HepG2 (cell line): ENCODE results near the gene ALG3. TPM values are rescaled to one million over a fixed set of nuclear protein-coding genes. Genes with fewer than 3 reads are reported as not detected.

Experiments used
- AGO1 ChIP-seq: fragments of 200-400 bp; formaldehyde crosslinking; IDR thresholded peaks from 2 replicates; pipeline ENCODE4 v1.6.1; 2017; ENCODE audit warnings: mild to moderate bottlenecking, low read depth, low read length, moderate library complexity; ENCODE audit not compliant: poor library complexity, severe bottlenecking
- ATF7-NPFF ChIP-seq: sonication (generic); formaldehyde crosslinking; IDR thresholded peaks from 2 replicates; pipeline ENCODE4 v1.8.1; 2023; ENCODE audit warnings: mild to moderate bottlenecking, low read depth, missing genetic modification reagents, moderate library complexity
- GABPB1 ChIP-seq: IDR thresholded peaks from 2 replicates; pipeline ENCODE4 v1.6.1; 2016; ENCODE audit warnings: mild to moderate bottlenecking, missing genetic modification reagents, moderate library complexity, missing compliant biosample characterization
- HNRNPLL ChIP-seq: fragments of 200-400 bp; formaldehyde crosslinking; IDR thresholded peaks from 2 replicates; pipeline ENCODE4 v1.6.1; 2017; ENCODE audit warnings: mild to moderate bottlenecking, low read depth, low read length; ENCODE audit not compliant: poor library complexity, severe bottlenecking
- ZNF263 ChIP-seq: sonication (generic); formaldehyde crosslinking; IDR thresholded peaks from 2 replicates; pipeline ENCODE4 v1.4.0; 2020; ENCODE audit warnings: missing genetic modification reagents
- ZNF3 ChIP-seq: IDR thresholded peaks from 2 replicates; pipeline ENCODE4 v1.7.0; 2017; ENCODE audit warnings: inconsistent platforms
- ZNF501 ChIP-seq: sonication (generic); formaldehyde crosslinking; IDR thresholded peaks from 2 replicates; pipeline ENCODE4 v1.5.1; 2020; ENCODE audit warnings: mild to moderate bottlenecking, moderate library complexity, missing genetic modification reagents
- polyA plus RNA-seq, 8 experiments: library from polyadenylated mRNA; depleted of rRNA in 3 of 8; stranded (reverse) in 7 of 8; unstranded in 1 of 8; fragments of >200 nt; fragmentation: Illumina TruSeq in 4 of 8; extraction: Trizol in 4 of 8; gene quantifications; 2 replicates each; pipeline versions ENCODE4 v1.2.1 to v1.2.3, GENCODE V29; 2011 to 2016; ENCODE audit warnings: low read depth in 4 of 8, missing spikeins in 1 of 8, mixed read lengths in 1 of 8; ENCODE audit not compliant: insufficient read depth in 1 of 8
- total RNA-seq, 5 experiments: library from RNA; depleted of rRNA; stranded (reverse); fragments of >200 nt; fragmentation: Illumina TruSeq; extraction: Trizol; gene quantifications; 2 replicates each; pipeline ENCODE4 v1.2.3, GENCODE V29; 2016; ENCODE audit warnings: low read depth in 1 of 5
- TF ChIP-seq, protein P1 (sequence below): sonication (generic); formaldehyde crosslinking; IDR thresholded peaks from 2 replicates; pipeline ENCODE4 v1.4.0; 2020; ENCODE audit warnings: missing genetic modification reagents
- TF ChIP-seq, protein P2 (sequence below): sonication (generic); formaldehyde crosslinking; IDR thresholded peaks from 2 replicates; pipeline ENCODE4 v1.4.0; 2020; ENCODE audit warnings: missing genetic modification reagents
- TF ChIP-seq, protein P3 (sequence below): sonication (generic); formaldehyde crosslinking; IDR thresholded peaks from 2 replicates; pipeline ENCODE4 v1.5.0; 2020; ENCODE audit warnings: mild to moderate bottlenecking, missing genetic modification reagents

ALG3 gene
- total and polyA plus RNA-seq, 2 of the 13 experiments (the other 11 are each of a cell fraction or from before 2014, with no cell fraction given) = 46.6 to 57.1 TPM

DNA sequence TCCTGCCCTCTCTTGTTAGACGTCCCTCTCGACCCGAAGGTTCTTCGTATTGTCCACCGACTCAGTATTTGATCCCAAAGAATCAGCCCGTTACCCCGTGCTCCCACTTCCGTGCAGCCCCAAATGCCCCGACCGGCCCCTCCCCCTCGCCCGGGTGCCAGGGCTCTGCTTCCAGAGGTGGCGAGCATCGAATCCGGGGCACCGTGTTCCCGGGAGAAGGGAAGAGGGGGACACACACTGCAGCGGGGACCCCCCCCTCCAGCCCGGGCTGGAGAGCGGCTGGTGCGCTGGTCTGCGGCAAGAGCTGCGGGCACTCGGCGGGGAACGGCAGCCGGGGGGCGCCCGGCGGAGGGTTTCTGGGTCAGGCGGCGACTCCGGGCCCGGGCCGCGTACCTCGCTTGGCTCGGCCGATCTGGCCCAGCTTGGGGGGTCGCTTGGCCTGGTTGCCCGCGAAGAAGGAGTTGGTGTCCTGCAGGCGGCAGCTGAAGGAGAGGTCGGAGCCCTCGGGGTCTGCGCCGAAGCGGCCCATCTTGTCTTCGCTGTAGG, 12.0 kb upstream of the ALG3 start (continued):
- 0 out of 2 replicates have a peak, but pooled peaks have one; percentile 29 for TF ChIP-seq ZNF263
- no peak for TF ChIP-seq ZNF3 (CRISPR knock-in tag)
- TF ChIP-seq GABPB1 = 0 out of 2 replicates have a peak, but pooled peaks have one; percentile 16
- TF ChIP-seq, protein P1, sequence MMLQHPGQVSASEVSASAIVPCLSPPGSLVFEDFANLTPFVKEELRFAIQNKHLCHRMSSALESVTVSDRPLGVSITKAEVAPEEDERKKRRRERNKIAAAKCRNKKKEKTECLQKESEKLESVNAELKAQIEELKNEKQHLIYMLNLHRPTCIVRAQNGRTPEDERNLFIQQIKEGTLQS (CRISPR knock-in tag) = 0 out of 2 replicates have a peak, but pooled peaks have one; percentile 17
- TF ChIP-seq, protein P2, sequence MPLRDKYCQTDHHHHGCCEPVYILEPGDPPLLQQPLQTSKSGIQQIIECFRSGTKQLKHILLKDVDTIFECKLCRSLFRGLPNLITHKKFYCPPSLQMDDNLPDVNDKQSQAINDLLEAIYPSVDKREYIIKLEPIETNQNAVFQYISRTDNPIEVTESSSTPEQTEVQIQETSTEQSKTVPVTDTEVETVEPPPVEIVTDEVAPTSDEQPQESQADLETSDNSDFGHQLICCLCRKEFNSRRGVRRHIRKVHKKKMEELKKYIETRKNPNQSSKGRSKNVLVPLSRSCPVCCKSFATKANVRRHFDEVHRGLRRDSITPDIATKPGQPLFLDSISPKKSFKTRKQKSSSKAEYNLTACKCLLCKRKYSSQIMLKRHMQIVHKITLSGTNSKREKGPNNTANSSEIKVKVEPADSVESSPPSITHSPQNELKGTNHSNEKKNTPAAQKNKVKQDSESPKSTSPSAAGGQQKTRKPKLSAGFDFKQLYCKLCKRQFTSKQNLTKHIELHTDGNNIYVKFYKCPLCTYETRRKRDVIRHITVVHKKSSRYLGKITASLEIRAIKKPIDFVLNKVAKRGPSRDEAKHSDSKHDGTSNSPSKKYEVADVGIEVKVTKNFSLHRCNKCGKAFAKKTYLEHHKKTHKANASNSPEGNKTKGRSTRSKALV = 0 out of 2 replicates have a peak, but pooled peaks have one; percentile 8
- TF ChIP-seq, protein P3, sequence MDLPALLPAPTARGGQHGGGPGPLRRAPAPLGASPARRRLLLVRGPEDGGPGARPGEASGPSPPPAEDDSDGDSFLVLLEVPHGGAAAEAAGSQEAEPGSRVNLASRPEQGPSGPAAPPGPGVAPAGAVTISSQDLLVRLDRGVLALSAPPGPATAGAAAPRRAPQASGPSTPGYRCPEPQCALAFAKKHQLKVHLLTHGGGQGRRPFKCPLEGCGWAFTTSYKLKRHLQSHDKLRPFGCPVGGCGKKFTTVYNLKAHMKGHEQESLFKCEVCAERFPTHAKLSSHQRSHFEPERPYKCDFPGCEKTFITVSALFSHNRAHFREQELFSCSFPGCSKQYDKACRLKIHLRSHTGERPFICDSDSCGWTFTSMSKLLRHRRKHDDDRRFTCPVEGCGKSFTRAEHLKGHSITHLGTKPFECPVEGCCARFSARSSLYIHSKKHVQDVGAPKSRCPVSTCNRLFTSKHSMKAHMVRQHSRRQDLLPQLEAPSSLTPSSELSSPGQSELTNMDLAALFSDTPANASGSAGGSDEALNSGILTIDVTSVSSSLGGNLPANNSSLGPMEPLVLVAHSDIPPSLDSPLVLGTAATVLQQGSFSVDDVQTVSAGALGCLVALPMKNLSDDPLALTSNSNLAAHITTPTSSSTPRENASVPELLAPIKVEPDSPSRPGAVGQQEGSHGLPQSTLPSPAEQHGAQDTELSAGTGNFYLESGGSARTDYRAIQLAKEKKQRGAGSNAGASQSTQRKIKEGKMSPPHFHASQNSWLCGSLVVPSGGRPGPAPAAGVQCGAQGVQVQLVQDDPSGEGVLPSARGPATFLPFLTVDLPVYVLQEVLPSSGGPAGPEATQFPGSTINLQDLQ (CRISPR knock-in tag) = no peak
- TF ChIP-seq ZNF501 (CRISPR knock-in tag) = peak; percentile 48; the same call in 1 of the 2 replicates
- peak; percentile 32 for TF ChIP-seq HNRNPLL
- TF ChIP-seq ATF7-NPFF (CRISPR knock-in tag) = no peak
- peak; percentile 85 for TF ChIP-seq AGO1
